GM19395 (cell line): ENCODE results near the gene LIN7C.

Source experiments
- ATAC-seq: cut with Tn5 transposase; IDR thresholded peaks from one replicate; pipeline ENCODE4 v1.9.1; 2021; ENCODE audit warnings: mild to moderate bottlenecking, moderate library complexity; ENCODE audit not compliant: unreplicated experiment

Gene LIN7C

DNA sequence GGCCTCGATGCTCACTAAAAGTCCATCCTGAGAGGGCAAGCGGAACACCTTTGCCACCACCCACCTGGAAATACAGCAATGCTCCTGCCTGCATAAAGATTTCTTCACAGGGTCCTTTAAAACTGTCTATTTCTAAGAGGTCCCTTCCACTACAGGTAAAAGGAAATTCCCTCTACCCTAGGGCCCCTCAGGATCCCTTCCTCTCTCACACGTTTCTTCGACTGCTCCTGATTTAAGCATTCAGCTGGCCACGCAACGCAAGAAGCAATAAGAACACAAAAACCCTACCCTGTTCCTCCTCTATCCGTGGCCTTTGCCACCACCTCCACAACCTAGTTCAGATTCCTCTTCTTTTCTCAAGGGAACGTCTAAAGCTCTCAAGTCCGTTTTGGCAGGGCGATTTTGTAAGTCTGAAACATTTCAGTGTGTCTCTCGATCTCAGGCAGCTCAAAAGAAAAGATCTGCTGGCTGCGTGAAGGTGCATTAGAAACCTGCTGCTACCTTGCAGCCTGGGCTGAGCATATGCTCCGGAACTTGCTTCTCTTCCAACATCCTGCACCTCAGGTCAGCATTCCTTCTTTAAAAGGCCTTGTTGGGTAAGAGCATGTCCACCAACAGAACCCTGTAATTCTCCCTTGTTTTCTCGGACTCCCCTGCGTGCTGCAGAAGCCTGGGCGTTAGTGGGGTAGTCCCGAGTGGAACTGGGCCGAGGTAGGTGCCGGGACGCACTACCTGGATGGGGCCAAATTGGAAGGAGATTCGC lies 35.6 kb downstream of the LIN7C start:
- no peak for ATAC-seq

DNA sequence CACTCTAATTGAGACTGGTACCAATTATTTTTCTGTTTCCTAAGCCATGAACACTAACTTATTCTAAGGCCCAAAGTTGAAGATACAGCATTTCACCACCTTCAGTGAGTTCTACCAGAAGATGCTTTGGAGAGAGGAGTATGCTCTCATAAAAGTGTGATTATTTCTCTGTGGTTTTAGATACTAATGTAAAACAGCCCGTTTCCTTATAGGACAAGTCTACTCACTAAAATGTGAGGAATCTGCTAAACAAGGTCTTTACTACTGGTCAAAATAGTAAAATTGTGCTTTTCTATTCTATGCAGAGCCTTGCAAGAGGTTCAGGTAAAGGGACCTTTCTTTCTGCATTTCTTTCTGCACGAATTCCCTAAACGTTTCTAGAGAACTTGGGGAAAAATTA lies 36.4 kb downstream of the LIN7C start:
- ATAC-seq: no peak

DNA sequence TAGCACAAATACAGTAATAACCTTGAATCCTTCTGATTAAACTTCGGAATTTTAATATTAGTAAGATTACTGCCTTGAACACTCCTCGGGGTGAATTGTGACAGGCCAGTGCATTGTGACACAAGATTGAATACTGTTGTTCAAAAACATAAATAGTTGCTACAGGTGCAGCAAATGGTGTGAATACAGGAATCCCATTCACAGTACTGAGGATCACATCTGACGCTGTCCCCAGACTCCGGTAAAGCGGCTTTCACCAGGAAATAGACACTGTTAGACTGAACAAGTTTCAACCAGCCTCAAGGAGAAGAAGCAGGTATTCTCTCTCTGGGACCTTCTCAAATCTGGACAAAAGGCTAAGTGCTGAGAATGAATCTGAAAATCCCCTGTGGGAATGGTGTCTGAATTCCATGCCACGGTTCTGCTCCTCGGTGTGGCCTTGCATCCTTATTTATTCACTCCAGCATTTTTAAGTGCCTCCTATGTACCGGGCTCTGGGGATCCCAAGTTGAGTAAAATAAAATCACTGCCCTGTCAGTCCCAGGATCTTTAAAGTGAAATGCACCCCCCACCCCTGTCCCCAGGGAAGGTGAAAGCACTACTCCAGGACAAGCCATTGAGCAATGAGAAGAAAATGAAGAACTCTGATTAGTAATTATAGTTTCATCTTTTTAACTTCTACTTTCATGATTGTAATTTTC lies 37.4 kb downstream of the LIN7C start:
- no peak for ATAC-seq

DNA sequence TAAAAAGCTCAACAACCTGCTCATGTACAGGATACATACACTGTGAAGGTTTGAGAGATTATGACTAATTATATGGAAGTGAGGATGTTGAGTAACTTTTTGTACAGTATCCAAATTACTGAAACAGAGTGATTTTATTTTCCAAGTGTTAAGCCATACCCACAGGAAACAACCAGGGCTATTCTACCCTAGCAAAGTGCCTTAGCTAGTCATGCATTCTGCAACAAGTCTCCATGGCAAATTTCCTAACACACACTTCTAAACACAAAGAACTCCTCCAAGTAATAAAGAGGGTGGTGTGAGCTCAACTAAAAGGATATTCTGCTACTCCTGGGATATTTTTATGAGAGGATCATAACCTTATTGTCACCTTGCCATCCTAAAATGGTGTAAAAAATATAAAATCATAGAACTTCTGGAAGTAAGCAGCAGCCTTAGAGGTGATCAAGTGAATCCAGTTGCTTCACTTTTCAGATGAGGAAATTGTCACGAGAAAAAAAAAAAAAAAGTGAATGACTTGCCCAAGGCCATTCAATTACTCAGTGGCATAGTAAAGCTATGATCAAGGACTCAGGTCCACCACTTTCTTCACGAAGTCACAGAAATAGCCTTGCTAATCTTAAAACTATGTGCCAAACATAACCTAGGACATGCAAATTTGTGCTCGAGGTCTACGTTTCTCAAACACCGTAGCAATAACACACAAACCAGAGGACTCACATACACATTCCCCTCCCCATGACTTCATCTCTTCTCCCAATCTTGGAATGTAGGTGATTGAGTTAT lies 38.2 kb downstream of the LIN7C start:
- no peak for ATAC-seq

DNA sequence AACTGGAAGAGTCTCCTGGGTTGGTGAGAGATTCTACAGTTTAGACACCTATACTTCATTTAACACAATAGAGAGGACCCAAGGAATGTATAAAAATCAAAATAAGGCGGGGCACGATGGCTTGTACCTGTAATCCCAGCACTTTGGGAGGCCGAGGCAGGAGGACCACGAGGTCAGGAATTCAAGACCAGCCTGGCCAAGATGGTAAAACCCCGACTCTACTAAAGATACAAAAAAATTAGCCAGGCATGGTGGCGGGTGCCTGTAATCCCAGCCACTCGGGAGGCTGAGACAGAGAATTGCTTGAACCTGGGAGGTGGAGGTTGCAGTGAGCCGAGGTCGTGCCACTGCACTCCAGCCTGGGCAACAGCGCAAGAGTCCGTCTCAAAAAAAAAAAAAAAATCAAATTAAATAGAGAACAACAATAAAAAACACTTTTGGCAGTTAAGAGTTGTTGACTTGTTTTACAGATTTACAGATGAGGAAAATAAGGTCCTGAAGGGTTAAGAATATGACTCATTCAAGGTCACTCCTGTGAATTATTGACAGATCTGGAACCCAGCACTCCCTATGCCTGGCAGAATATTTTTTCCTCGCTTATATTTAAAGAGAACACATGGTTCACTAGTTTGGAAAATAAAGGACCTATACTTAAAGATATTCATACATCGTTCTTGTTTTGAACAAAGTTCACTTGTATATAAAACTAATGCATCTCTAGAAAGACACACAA lies 39.2 kb downstream of the LIN7C start:
- no peak for ATAC-seq

DNA sequence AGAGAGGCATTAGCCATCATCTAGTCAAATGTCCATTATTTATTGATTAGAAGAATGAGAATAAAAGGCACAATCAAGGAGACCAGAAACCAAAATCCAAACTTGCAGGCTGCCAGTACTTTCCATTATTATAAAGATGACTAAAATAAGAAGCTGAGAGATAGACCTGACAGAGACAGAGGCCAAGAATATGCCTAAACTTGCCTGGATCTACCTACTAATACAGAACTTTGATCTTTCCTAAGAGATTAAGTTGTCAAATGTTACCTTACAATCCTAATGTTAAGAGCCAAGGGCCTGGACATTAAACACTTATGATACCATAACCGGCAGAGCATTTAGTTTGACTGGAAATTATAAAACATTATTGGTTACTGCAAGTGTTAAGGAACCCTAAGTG lies 40.2 kb downstream of the LIN7C start:
- no peak for ATAC-seq

DNA sequence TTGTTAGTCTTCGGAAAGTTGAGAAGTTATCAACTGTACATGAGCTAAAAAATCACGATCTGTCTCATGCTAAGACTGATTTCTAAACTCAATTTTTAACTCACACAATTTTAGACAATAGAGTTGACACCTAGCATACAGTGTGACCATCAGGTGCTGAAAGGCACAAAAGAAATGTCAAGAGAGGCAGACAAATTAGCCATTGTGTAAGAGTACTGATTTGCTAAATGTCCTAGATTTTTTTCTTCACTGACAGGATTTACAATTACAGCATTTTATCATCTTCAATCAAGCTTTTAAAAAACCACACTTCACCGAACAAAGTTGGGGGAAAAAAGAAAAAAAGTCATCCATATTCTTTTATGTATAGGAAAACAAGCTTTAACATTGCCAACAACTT lies 40.9 kb downstream of the LIN7C start:
- ATAC-seq: no peak

DNA sequence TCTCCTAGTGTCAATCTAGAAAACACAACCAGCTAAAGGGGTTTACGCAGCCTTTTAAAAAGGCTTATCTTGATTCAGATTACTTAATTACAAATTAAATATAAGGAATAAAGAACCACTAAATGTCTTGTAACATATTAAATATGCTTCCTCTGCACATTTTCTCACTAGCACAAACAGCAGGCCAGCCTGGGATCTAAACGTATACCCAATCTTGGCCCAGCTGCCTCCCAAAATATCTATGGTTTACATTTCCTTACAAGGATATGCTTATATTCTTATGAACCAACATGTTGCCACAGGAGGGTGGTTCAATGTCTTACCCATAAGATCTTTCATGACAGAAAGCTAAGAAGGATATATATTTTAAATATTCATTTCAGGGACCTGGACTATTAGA lies 41.7 kb downstream of the LIN7C start:
- ATAC-seq: no peak

DNA sequence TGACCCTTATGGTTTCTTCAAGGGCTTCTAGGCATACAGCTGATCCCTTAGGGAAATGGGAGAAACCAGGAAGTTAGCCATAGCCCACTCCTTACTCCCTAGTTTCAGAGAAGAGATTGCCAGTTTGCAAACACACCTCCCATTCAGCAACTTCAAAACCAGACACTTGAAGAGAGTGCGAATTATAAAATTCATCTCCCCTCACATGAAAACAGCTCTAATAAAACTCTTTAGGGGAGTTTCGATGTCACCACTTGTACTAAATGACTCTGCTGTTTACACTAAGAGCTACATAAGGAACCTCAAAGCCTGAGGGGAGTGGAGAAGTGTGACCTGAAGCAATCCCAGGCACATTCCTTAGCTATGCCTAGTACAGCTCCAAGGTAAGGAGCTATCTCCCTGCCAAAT lies 42.3 kb downstream of the LIN7C start:
- no peak for ATAC-seq

DNA sequence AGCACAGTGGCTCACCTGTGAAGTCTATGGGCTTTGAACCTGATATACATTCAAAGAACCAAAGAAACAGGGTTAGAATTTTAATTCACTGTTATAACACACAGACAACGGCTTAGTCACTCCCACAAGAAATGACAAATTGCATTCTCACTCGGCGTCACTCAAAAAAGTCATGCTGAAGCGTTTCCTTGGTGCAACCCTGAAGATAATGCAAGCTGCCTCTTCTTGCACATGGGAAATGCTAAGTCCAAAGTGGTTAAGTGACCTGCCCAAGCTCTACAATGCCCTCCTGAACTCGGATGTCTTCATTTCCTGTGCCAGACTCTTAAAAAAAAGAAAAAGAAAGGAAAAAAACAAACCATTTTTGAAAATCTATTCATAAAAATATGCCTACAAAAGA lies 44.0 kb downstream of the LIN7C start:
- ATAC-seq: no peak

DNA sequence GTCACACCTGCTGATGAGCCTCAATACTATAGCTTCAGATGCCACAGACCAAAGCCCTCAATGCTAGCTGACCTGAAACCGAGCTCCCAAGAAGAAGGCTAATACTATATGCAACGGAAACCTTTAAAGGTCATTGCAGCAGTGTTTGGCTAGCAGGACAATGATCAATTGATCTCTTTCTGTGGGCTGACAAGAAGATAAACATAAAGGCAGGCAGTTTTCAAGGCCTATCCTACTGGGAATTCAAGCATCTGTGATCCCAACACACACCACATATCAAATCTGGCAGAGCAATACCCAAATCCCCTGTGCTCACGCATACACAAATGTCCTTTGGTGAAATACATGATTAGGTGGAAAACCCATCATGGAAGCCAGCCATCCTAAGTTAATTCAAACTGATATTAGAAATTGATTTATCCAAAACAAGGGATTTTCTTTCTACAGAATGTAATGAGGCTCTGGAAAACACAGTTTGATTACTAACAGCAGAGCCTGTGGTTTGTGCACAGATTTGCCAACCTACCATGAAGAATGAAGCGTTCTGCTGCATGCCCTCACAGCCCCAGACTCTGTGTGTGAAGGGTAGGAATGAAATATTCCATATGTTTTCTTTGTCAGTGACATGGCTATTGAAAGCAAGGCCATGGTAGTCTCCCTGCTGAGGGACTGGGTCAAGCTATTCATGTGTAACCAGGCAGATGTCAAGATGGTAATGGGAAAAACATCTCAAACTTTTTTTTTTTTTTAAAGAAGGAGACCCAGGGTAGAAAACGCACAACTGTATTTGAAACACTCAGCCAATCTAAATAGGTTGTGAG lies 46.2 kb downstream of the LIN7C start:
- ATAC-seq: no peak

DNA sequence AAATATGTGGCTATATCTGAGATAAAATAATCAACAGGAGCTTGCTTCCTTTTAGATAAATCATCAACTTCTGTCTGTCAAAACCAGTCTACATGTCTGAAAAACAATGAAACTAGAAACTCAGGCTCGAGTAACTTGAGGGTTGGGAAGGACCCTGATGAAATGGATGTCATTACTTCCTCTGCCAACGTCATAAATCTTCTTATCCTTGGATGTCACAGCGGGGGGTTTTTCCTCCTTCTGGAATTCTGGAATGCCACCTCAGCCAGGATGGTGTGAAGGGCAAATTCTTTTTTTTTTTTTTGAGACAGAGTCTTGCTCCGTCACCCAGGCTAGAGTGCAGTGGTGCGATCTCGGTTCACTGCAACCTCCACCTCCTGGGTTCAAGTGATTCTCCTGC lies 47.4 kb downstream of the LIN7C start:
- ATAC-seq: no peak

DNA sequence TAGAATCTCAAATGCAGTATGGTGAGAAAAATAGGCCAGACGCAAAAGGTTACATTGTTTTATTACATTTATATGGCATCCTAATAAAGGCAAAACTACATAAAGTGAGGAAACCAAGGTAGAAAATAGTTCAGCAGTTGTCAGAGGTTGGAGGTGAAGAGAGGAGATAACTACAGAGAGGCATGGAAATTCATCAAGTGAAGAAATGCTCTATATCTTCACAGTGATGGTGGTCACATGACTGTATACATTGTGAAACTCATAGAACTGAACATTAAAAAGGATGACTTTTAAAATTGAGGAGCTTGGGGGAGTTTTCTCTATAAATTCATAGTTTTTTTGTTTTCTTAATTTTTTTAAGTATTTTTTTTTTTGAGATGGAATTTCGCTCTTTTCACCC lies 48.4 kb downstream of the LIN7C start:
- ATAC-seq: no peak

DNA sequence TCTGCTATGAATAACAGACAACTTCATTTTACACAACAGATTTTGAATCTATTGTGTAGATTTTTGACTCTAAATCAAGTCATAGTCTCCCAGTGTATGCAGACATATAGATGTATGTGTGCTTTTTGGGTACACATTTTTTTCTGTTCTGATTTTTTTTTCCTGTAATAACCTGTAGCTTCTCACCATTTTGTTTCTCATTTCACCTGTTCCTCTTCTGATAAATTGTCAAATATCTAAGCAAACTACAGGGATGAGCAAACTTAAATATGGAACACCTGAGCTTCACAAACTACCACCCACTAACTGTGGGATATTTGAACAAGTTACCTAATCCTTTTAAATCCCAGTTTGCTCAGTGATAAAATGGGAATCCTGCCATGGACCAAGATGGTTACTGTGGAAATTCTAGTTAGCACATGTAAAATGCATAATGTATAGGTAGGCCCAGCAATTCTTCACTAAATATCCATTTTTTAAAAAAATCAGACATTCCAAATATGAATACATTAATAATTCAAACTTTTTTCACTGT lies 49.7 kb downstream of the LIN7C start:
- no peak for ATAC-seq

DNA sequence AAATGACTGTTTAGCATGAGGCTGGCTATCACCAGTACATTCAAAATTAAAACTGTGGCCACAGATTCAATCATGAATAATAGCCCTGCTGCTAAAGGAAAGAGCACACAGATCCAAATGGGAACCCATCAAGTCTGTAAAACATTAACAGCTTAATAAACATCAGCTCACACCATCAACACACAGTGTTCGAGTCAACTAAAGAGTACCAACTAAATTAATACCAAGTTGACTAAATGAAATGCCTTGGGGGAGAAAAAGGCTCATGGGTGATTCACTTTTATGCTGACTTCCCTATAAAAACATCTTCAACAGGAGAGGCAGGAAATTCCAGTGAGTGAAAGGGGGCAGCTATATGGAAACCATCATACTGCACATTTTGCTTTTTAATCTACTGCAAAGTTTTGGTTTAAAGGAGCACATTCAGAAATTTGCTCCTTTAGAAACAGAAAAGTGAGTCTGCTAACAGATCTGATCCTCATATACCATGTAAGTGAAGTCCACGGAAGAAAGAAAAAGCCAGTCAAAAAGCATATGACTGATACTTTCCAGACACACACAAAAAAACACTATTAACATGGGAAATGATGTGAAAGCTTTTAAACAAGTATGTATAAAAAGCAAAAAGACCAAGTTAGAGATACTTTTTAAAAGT lies 50.3 kb downstream of the LIN7C start:
- ATAC-seq: no peak

DNA sequence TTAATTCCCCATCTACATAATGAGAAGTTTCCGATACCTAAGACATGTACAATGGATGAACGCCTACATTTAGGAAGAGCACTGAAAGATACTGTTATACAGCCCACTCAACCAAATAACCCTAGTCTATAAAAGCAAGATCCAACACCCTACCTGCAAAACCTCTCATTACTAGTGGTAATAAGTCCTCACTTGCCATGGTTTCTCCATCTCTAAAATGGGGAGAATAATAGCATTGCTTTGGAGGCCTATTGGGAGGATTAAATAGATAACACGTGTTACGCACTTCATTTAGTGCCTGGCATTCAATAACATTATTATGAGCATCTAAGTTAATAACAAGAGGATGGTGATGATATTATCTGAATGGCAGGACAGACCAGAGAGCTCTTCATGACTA lies 50.9 kb downstream of the LIN7C start:
- no peak for ATAC-seq

DNA sequence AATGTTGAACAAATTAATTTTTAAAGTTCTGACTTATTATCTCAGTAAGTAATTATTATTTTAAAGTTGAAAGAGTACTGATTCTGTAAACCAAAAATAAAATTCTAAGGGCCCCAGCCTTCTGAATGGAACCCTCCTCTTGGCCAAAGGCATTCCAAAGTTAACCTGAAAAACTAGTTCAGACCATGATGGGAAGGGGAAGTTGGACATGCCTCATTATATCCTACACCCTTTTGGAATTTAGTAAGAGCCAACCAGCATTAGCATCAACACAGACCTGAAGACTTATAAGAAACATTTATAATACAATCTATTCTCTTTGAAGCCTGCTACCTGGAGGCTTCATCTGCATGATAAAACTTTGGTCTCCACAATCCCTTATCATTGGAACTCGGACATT lies 52.9 kb downstream of the LIN7C start:
- ATAC-seq: no peak

DNA sequence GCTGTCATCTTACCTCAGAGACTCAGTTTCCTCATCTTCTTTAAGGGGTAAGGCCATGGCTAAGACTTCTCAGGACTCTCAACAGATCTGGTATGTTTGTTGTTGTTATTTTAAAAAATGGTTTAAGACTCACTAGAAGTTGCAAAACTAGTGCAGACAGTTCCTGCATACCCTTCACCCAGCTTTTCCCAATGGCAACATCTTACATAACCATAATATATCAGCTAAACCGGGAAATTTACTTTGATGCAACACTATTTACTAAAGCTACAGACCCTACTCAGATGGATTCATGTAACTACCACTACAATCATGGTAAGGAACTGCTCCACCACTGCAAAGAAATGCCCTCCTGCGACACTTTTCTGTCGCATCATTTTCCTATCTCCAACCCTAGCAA lies 54.4 kb downstream of the LIN7C start:
- ATAC-seq: no peak

DNA sequence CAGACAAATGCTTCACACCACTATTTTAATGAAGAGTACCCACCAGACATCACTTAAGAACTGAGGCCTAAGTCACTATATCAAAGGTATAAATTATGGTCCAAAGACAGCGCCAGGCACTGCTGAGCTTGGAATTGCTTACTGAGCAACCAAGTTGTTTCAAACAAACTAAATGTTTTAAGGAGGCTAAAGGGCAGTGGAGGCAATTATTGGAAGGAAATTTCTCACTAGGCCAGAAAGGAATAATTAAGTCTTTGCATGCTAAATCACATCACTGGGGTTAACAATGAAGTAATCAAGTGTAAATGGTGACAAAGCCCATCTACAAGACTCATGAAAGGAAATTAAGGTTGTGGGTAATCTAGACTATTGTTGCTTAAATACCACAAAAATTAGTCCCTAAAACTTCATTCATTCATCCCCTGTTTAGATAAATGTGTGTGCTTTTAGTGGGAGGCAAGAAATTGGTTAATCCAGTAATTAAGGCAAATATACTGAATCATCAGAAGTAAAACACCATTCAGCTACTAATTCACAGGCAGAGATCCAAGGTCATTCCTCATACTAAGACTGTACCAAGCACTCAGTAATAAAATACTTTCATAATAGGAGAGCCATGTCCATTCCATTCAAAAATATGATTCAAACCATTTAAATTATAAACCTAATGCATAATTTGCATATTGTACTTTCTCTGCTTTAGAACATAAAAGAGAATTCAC lies 55.2 kb downstream of the LIN7C start:
- ATAC-seq: no peak
